NCI-H524 treated with DMSO at 0.1 percent for 48 hours (cell line): ENCODE data around the gene NGLY1.
A peak's percentile ranks its signal among the peaks of the same experiment; 100 is the strongest.

Experiments used
- DNase-seq: peaks from one replicate; lab custom pipeline; 2025; lab: John Stamatoyannopoulos, UW

Gene NGLY1

GRCh38 chr3:25783661-25784512 is 644 bp upstream of the NGLY1 start:
- DNase-seq, result no peak

GRCh38 chr3:25782636-25782937 is 656 bp downstream of the NGLY1 start:
- no peak for DNase-seq

- DNase-seq, result no peak
Observed at GRCh38 chr3:25781758-25782594, 1.3 kb downstream of the NGLY1 start.

GRCh38 chr3:25781145-25781757 is 2.0 kb downstream of the NGLY1 start:
- no peak for DNase-seq

- no peak for DNase-seq
Observed at GRCh38 chr3:25780618-25781017, 2.6 kb downstream of the NGLY1 start.

GRCh38 chr3:25775936-25776335 is 7.3 kb downstream of the NGLY1 start:
- DNase-seq, result no peak

GRCh38 chr3:25768851-25769250 is 14.4 kb downstream of the NGLY1 start:
- no peak for DNase-seq

- no peak for DNase-seq
Observed at GRCh38 chr3:25751725-25752124, 31.5 kb downstream of the NGLY1 start.

GRCh38 chr3:25751048-25751447 is 32.2 kb downstream of the NGLY1 start:
- no peak for DNase-seq

- no peak for DNase-seq
Observed at GRCh38 chr3:25749031-25749581, 34.1 kb downstream of the NGLY1 start.

- DNase-seq, result no peak
Observed at GRCh38 chr3:25748189-25748588, 35.1 kb downstream of the NGLY1 start.

GRCh38 chr3:25747033-25747432 is 36.2 kb downstream of the NGLY1 start:
- no peak for DNase-seq

- no peak for DNase-seq
Observed at GRCh38 chr3:25744470-25744869, 38.8 kb downstream of the NGLY1 start.

GRCh38 chr3:25728101-25728500 is 55.1 kb downstream of the NGLY1 start:
- DNase-seq, result peak; percentile 6

- DNase-seq, result peak; percentile 7
Observed at GRCh38 chr3:25727316-25727715, 55.9 kb downstream of the NGLY1 start.

- no peak for DNase-seq
Observed at GRCh38 chr3:25725810-25726209, 57.4 kb downstream of the NGLY1 start.

GRCh38 chr3:25724948-25725645 is 58.1 kb downstream of the NGLY1 start:
- no peak for DNase-seq

GRCh38 chr3:25723802-25724201 is 59.4 kb downstream of the NGLY1 start:
- DNase-seq, result no peak

GRCh38 chr3:25719321-25719720 is 63.9 kb downstream of the NGLY1 start:
- DNase-seq, result no peak

- DNase-seq, result no peak
Observed at GRCh38 chr3:25713341-25713985, 69.8 kb downstream of the NGLY1 start.

- no peak for DNase-seq
Observed at GRCh38 chr3:25711090-25711489, 72.2 kb downstream of the NGLY1 start.
